A673 (cell line): Measurements from ENCODE around the gene FUT2. TPM values are rescaled to one million over a fixed set of nuclear protein-coding genes. Genes with fewer than 3 reads are reported as not detected.
"Not testable (repeated sequence)": the region's sequence is repeated elsewhere in the genome, so short reads cannot be mapped to it uniquely, and the experiment has no call there.

Experiments used
- BruUV-seq: library from RNA; stranded (reverse); fragments of 400-500 nt; replicated peaks from 2 replicates; lab custom pipeline; 2021; lab: Mats Ljungman, UMichigan
- CTCF ChIA-PET: fragments of 300-600 bp; sonication (Branson Sonifier 250); formaldehyde crosslinking; loops from one replicate; lab custom pipeline; 2022; ENCODE audit warnings: antibody characterized with exemption; lab: Charles Lee
- POLR2A ChIA-PET: fragments of 300-600 bp; sonication (Branson Sonifier 250); formaldehyde crosslinking; loops from one replicate; lab custom pipeline; 2022; ENCODE audit warnings: antibody characterized with exemption; ENCODE audit not compliant: low non-redundant PET; lab: Charles Lee
- DNase-seq: peaks from one replicate; pipeline ENCODE4 v3.0.0-alpha.2; 2015; ENCODE audit warnings: low spot score
- H3K27ac ChIP-seq: fragments of 200-600 bp; sonication (generic); 2 replicates; pipeline ENCODE4 v1.5.1; 2016; ENCODE audit warnings: mixed run types, low read depth, mild to moderate bottlenecking, mixed read lengths, antibody characterized with exemption, low read length; ENCODE audit not compliant: poor library complexity, severe bottlenecking
- H3K27me3 ChIP-seq: fragments of 200-600 bp; sonication (generic); replicated peaks from 2 replicates; pipeline ENCODE4 v1.6.1; 2017; ENCODE audit warnings: mixed run types, low read depth, mild to moderate bottlenecking, mixed read lengths, antibody characterized with exemption, low read length; ENCODE audit not compliant: insufficient read depth, poor library complexity
- H3K36me3 ChIP-seq: fragments of 200-600 bp; sonication (generic); 2 replicates; pipeline ENCODE4 v1.6.1; 2016; ENCODE audit warnings: mixed run types, mild to moderate bottlenecking, mixed read lengths, antibody characterized with exemption, low read length; ENCODE audit not compliant: insufficient read depth, poor library complexity, severe bottlenecking
- H3K4me1 ChIP-seq: fragments of 200-600 bp; sonication (generic); 2 replicates; pipeline ENCODE4 v1.6.1; 2017; ENCODE audit warnings: mixed run types, mild to moderate bottlenecking, mixed read lengths, antibody characterized with exemption, low read length; ENCODE audit not compliant: insufficient read depth, poor library complexity, severe bottlenecking
- H3K4me3 ChIP-seq: fragments of 200-600 bp; sonication (generic); 2 replicates; pipeline ENCODE4 v1.5.1; 2016; ENCODE audit warnings: low read depth, mixed run types, mild to moderate bottlenecking, mixed read lengths, low read length; ENCODE audit not compliant: poor library complexity, severe bottlenecking
- H3K9me3 ChIP-seq: fragments of 200-600 bp; sonication (generic); 2 replicates; pipeline ENCODE4 v1.6.1; 2016; ENCODE audit warnings: mixed run types, low read depth, mild to moderate bottlenecking, mixed read lengths, antibody characterized with exemption, low read length; ENCODE audit not compliant: poor library complexity, severe bottlenecking
- CTCF ChIP-seq: fragments of 300-800, 200-600 bp; sonication (generic); conservative IDR thresholded peaks from 2 replicates; pipeline ENCODE4 v1.5.1; 2017; ENCODE audit warnings: low read depth, mild to moderate bottlenecking, antibody characterized with exemption, low read length, moderate library complexity, mixed read lengths
- EZH2 ChIP-seq: fragments of 200-600 bp; sonication (generic); IDR thresholded peaks from 2 replicates; pipeline ENCODE4 v1.6.1; 2017; ENCODE audit warnings: borderline replicate concordance, low read depth, mild to moderate bottlenecking, mixed read lengths, antibody characterized with exemption, low read length; ENCODE audit not compliant: poor library complexity, severe bottlenecking
- intact Hi-C: fragments of 100-400 bp; cut with micrococcal nuclease; formaldehyde crosslinking; loops from one replicate; pipeline ENCODE4 v1.10.0; 2022; ENCODE audit not compliant: unreplicated experiment
- total RNA-seq: library from RNA; stranded (reverse); gene quantifications from 2 replicates; pipeline ENCODE4 v1.2.3, GENCODE V29; 2021

Gene FUT2
- total RNA-seq, 1 experiment from 2014 or later, result not detected

GRCh38 chr19:48654299-48655059 is 41.3 kb upstream of the FUT2 start:
- Histone ChIP-seq H3K27ac (peak overlapping the region; percentile 40), H3K36me3 (no peaks in the 10 kb centered on the region), H3K9me3 (no peaks in the 10 kb centered on the region), H3K4me3 (no peak overlapping the region), H3K27me3 (no peaks in the 10 kb centered on the region), H3K4me1 (peaks cover 6% of the 10 kb centered on the region)
- no TSS peak for BruUV-seq
- intact Hi-C loops, result no loop called here
- ChIA-PET POLR2A (no interaction called here), CTCF (interaction anchor here (0.6 kb wide), 1 partner anchor 42 kb away, joined by 4 read pairs; no protein-coding TSS in a partner anchor)
- DNase-seq, result peak; percentile 40
- no peak for TF ChIP-seq EZH2
- no peak for TF ChIP-seq CTCF

DNA sequence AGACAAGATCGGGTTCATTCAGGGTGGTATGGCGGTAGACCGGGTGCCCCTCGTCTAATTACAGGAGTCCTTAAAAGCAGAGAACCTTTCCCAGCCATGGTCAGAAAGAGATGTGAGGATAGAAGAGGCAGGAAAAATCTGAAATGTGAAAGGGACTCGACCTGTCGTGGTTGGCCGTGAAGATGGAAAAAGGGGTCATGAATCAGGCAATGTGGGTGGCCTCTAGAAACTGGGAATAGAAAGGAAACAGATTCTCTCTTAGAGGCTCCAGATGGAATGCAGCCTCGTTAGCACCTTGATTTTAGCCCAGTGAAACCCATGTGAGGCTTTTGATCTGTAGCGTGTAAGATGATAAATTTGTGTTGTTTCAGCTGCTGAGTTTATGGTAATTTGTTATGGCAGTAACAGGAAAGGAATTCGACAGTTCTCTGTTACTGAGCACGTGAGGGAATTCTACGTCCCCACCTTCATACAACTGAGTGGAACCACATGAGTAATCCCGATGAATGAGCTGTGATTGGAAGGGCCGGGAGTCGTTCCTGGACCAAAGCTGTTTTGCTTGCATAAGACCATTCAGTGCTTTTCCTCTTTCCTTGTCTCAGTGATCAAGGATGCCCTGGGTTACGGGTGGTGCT is 38.8 kb upstream of the FUT2 start:
- Histone ChIP-seq H3K36me3 (no peaks in the 10 kb centered on the region), H3K9me3 (no peaks in the 10 kb centered on the region), H3K27ac (no peak overlapping the region), H3K27me3 (no peaks in the 10 kb centered on the region), H3K4me3 (no peak overlapping the region), H3K4me1 (peaks cover 6% of the 10 kb centered on the region)
- ChIA-PET CTCF (no interaction called here), POLR2A (no interaction called here)
- no TSS peak for BruUV-seq
- intact Hi-C loops, result no loop called here
- TF ChIP-seq EZH2, result no peak
- TF ChIP-seq CTCF, result no peak
- no peak for DNase-seq

DNA sequence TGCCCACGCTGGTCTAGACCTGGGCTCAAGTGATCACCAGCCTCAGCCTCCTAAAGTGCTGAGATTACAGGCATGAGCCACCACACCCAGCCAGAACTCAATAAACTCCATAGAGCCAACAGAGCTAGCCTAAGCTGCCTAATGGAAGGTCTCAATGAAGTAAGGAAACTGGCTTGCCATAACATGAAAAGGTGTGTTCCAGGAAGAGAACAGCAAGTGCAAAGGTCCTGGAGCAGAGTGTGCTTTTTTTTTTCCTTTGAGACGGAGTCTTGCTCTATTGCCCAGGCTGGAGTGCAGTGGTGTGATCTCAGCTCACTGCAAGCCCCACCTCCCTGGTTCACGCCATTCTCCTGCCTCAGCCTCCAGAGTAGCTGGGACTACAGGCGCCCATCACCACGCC is 37.9 kb upstream of the FUT2 start:
- H3K27me3 ChIP-seq, intact Hi-C loops, H3K4me3 ChIP-seq, BruUV-seq, H3K27ac ChIP-seq, CTCF ChIA-PET, H3K36me3 ChIP-seq, H3K9me3 ChIP-seq, DNase-seq, POLR2A ChIA-PET, H3K4me1 ChIP-seq: not testable (repeated sequence)
